ENCODE data around the gene TSNAXIP1.

The TSNAXIP1 gene, protein sequence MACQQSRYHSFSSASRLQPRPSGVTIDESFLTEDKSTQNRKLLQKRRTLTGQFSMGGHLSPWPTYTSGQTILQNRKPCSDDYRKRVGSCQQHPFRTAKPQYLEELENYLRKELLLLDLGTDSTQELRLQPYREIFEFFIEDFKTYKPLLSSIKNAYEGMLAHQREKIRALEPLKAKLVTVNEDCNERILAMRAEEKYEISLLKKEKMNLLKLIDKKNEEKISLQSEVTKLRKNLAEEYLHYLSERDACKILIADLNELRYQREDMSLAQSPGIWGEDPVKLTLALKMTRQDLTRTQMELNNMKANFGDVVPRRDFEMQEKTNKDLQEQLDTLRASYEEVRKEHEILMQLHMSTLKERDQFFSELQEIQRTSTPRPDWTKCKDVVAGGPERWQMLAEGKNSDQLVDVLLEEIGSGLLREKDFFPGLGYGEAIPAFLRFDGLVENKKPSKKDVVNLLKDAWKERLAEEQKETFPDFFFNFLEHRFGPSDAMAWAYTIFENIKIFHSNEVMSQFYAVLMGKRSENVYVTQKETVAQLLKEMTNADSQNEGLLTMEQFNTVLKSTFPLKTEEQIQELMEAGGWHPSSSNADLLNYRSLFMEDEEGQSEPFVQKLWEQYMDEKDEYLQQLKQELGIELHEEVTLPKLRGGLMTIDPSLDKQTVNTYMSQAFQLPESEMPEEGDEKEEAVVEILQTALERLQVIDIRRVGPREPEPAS
- 1.2 to 1.7 reads per million in 2 donors for total RNA-seq

DNA sequence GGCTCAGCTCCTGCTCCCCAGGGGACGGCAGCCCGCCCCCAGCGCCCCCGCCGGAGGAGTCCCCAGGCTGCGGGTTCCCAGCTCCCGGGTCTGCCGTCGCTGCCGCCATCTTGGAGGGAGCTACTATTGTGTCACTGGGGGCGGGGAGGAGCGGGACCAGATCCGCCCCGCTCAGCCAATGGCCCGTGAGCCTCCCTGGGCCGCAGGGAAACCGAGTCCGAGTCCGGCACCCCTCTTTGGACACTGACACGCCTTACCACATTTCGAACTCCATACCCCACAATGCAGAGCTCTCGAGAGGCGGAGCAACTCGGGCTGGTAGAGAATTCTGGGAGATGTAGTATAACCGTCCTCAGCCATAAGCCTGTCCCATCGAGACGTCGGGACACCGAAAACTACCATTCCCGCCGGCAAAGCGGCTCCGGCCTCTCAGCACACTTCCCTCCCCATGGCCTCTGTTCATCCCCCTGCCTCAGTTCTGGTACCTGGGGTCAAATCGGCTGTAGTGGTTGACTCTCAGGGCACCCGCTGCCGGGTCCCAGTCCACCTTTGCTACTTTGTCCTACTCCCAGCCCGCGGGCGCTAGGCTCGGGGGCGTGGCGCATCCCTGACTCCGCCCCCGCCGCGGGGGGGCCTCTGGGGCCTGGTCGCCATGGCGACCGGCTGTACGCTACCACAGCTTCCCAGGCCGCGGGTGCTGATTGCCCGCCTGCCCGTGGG, at the start of gene TSNAXIP1, which contains the start of gene RANBP10:
TSNAXIP1 (plus strand) TSS at position 462 of the 720 bp plus-strand sequence. CDS start 261 bp downstream, outside the sequence.
RANBP10 (minus strand) TSS at position 133 of the 720 bp plus-strand sequence; CDS start at position 109, 24 bp downstream.
- DNase-seq, result peak; percentile 85

DNA sequence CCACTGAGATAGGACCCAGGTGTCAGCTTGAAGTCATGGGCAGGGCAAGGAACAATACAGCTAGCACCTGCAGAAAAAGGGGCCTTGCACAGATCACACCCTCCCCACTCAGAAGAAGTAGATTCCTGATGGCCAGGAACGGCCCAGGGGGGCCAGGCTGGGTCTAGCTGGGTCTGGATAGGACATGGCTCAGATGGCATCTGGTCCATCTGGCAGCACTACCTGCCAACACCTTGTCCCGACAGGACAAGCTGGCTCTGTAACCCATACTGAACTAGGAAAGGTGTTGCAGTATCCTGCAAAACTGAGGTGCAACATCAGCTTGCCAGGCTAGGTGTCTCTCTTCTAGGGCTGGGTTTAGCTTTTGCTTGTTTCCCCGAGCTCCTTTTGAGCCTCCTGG, 48.7 kb upstream of the TSNAXIP1 start:
- DNase-seq, result no peak

DNA sequence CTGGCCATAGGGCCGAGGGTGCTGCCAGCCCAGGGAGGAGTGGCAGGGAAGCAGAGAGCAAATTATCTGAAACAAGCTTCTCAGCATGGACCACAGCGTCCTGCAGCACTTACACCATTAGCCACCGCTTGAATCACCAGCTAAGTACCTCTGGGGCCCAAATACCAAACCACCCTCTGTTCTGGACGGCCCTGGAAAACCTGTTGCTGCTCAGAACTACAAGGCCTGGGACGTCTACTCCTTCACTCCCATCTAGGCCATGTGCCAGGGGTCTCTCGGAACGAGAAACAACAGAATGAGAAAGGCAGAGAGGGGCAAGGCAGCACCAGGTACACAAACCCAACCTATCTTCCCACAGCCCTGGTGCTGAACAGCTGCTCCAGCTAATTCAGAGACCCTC, 47.7 kb upstream of the TSNAXIP1 start:
- no peak for DNase-seq

DNA sequence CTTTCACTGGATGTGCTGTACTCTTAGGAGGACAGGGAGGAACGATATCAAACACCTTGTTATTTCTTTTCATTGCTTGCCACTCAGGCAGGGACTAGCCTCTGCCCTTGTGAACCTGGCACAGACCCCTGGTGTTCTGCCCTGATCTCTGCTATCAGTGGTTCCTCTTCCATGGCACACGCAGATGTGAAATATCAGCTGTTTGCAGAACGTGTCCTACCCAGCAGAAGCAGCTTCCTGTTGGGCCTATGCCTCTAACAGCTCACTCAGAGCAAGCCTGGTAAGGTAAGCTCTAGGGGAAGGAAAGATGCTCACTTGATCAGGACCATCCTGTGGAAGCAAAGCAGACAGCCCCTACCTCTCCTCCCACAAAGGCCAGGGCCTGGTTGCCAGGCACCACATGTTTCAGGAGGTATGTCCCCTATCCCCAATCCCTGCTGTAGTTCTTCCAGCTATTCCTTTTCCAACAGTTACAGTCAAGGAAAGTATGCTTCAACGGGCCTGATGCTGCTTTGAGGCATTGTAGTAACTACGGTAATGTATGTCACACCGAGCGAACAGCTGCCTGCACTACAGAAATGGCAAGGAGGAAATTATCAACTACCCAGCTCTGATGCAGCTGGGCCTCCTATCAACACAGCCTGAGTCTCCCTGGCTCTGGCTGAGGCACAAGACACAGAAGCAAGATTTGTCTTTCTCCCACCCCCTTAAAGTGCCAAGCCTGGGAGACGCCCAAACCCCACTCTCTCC, 46.3 kb upstream of the TSNAXIP1 start:
- DNase-seq, result no peak

DNA sequence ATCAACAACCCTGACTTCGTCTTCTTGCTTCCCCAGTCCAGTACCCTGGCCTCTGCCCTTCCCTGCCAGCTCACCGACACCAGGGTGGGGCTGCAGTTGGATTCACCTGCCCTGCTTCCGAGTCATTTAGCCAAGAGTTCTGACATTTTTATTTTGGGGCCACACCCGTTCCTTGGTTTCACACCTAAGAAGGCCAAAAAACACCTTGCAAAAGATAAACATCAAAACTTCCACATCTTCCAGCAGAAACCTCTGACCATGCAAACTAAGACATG, 45.8 kb upstream of the TSNAXIP1 start:
- no peak for DNase-seq

DNA sequence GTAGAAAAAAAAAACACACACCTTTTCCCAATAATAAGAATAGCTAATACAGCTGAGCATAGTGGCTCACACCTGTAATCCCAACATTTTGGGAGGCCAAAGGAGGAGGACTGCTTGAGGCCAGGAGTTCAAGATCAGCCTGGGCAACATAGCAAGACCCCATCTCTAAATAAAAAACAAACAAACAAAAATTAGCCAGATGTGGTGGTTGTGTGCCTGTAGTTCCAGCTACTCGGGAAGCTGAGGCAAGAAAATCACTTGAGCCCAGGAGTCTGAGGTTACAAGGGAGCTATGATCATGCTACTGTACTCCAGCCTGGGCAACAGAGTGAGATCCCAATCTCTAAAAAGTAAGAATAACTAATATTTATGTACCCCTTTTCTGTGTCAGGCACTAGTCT, 44.8 kb upstream of the TSNAXIP1 start:
- no peak for DNase-seq

DNA sequence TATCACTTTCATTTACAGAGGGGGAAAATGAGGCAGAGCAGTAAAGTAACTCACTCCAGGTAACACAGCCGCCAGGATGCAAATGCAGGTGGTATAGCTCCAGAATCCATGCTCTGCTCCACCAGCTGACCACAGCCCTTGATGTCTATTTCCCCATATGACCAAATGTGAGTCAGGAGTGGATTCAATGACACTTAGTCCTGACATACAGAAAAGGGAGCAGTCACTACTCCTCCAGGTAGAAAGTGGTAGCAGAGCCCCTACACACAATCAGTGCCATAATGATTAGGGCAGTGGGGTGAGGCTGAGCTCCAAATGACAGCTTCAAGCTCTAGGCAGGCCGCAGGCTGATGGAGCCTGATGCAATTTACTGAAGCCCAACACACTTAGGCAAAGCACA, 44.3 kb upstream of the TSNAXIP1 start:
- no peak for DNase-seq

DNA sequence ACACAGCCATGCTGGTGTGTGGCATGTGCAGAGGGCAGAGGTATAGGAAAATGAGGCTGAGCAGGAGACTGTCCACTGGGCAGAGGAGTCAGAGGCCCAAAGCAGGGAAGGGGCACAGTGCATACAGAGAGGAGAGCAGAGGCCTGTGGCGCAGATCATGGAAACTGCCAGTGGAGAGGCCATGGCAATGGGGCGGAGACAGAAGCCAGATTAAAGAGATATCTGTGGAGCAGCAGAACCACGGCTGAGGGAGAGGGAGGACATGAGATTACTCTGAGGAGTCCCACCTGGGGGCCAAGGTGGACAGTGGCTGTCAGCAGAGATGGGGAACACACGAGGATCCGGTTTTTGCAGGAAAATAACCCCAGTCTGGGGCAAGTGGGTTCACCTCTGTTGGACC, 43.6 kb upstream of the TSNAXIP1 start:
- DNase-seq, result no peak

DNA sequence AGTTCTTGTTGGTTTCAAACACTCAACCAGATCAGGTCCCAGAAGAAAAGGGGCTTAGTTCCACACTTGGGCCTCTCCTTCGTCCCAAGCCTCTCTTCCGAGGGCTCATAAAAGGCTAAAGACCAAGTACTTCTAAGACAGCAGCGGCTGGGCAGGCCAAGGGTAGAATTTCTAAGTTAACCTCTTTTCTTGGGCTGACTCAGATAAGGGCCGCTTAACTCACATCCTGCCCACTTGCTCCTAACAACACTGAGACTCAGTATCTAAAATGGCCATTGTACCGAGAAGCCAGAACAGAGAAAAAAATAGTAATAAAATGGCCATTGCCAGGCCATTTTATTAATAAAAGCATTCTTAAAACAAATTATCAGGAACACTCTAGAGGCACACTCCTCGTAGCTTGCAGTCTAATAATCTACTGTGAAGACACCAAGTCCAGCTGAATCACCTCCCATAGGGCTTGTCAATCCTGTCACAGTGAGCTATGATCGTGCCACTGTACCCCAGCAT, 42.5 kb upstream of the TSNAXIP1 start:
- no peak for DNase-seq

DNA sequence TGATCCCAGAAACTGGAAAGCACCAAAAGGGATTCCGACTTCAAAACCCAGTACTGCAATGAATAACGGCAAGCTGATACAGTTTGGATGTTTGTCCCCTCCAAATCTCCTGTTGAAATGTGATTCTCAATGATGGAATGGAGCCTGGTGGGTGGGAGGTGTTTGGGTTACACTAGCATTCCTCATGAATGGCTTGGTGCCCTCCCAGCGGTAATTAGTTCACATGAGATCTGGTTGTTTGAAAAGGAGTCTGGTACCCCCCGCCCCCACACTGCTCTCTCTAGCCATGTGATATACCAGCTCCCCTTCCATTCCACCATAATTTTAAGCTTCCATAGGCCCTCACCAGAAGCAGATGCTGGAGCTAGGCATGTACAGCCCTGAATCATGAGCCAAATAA, 40.4 kb upstream of the TSNAXIP1 start:
- no peak for DNase-seq

DNA sequence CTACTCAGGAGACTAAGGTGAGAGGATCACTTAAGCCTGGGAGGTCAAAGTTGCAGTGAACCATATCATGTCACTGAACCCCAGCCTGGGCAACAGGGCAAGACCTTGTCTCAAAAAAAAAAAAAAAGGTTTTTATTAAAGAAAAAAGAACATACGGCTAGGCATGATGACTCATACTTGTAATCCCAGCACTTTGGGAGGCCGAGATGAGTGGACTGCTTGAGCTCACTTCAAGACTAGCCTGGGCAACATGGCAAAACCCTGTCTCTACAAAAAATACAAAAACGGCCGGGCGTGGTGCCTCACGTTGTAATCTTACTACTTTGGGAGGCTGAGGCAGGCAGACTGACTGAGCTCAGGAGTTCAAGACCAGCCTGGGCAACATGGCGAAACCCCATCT, 38.7 kb upstream of the TSNAXIP1 start:
- DNase-seq, result no peak

DNA sequence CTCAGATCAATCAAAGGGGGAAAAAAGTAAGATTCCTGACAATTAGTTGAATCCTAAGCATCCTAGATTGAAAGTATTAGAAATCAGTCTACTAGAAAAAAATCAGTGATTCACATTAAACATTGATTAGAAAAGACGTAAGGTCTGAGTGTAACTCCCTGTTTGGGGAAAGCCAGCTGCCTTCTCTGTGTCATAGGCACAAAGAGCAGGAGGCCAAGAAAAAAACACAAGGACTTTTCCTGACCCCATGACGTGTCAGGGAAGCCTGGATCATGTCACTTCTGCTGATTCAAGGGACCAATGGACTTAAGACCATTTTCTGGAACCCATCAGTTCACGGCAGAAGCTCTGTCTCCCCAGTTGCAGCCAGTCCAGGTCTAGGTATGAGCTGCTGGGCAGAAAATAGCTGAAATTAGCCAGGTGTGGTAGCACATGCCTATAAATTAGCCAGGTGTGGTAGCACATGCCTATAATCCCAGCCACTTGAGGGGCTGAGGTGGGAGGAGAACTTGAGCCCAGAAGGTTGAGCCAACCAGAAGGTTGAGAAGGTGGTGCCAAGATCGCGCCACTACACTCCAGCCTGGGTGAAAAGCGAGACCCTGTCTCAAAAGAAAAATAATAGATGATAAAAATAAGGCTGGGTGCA, 36.2 kb upstream of the TSNAXIP1 start:
- no peak for DNase-seq

DNA sequence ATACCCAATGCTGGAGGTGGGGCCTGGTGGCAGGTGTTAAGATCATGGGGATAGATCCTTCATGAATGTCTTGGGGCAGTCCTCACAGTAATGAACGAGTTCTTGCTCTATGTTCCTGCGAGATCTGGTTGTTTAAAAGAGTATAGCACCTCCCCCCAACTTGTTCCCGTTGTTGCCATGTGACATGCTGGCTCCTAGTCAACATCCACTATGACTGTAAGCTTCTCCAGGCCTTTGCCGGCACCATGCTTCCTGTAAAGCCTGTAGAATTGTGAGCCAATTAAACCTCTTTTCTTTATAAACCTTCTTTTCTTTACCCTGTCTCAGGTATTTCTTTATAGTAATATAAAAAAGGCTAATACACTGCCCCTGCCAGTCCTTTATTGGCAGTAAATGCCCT, 33.6 kb upstream of the TSNAXIP1 start:
- no peak for DNase-seq

DNA sequence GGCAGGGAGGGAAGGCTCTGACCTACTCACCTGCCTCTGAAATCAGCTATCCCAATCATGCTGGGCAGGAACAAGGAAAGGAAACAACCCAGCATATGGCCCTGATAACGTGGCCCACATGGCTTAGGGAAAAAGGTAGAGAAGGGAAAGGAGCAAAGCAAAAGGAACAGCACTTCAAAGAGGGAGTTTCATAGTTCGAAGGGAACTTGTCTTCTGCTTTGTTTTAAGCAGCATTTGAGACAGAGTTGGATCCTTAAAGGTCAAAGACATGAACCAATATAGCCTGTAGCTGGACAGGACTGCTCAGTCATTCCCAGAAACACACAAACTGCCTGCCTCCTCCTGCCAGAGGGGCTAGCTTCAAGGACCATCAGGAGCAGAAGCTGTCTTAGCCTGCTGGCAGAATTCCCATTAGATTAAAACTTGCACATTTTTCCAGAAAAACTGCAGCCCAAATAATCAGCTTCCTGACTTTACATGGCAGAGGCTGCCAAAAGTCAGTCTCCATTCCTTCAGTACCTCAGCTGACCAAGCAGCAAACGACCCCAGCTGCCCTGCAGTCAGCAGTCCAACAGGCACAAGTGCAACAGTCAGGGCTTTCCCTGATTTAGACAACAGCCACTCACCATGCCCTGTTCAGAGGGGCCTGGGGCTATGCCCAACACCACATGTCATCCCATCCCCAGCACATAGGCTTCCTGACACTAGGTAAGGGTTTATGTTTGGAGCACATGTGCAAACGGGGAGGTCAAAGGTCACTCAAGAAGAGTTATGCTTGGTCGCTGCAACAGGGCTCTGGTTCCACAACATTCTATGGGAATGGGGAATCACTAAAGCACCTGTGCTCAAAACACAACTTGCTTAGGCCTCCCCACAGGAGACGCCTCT, 32.9 kb upstream of the TSNAXIP1 start:
- DNase-seq, result no peak

DNA sequence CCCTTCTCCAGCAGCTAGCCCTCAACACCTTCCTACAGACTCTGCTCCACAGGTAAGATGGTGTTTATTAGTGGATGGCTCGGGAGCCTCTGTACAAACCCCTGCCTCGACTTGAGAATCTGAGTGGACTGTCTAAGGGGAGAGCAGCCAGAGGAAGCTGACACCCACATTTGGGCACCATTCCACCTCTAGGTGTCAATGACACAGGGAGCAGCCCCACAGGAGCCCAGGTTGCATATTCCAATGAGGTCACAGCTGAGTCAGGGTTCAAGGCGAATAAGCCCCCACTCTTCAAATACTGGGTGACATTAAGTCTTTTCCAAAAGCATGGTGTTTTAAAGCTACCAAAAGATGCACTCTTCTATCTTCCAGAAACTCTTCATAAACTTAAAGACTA, 32.2 kb upstream of the TSNAXIP1 start:
- DNase-seq, result no peak

DNA sequence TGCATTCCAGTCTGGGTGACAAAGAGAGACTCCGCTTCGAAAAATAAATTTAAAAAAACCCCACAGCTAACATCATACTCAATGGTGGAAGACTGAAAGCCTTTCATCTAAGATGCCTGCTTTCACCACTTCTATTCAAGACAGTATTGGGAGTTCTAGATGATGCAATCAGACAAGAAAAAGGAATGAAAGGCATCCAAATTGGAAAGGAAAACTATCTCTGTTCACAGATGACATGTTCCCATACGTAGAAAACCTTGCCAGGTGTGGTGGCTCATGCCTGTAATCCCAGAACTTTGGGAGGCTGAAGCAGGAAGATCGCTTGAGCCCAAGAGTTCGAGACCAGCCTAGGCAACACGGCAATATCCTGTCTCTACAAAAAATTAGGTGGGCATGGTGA, 31.4 kb upstream of the TSNAXIP1 start:
- no peak for DNase-seq

DNA sequence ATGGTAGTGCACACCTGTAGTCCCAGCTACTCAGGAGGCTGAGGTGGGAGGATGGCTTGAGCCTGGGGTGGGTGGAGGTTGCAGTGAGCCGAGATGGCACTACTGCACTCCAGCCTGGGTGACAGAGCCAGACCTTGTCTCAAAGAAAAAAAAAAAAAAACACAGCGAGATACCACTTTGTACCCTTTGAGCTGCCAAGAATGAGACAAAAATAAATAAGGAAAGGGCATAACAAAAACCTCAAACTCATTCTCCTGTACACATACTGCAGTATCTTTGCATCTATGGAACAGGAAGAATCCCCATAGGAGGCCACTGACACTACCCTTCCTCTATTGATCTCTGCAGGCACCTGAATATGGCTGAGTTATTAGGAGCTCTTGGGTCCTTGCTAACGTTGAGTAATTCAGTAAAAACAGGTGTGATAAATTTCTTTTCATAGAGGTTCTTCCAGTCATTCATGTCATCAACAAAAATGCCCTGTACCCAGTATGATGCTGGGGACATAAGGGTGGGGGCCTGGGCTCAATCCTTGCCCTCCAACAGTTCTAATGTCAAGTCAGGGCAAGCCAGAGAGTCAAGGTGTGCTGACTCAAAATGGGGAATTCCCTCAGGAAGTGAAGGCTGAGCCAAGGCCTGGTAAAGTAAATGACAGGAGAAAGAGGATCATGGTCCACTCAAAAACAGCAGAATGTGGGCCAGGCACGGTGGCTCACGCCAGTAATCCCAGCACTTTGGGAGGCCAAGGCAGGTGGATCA, 27.3 kb upstream of the TSNAXIP1 start:
- DNase-seq, result no peak

DNA sequence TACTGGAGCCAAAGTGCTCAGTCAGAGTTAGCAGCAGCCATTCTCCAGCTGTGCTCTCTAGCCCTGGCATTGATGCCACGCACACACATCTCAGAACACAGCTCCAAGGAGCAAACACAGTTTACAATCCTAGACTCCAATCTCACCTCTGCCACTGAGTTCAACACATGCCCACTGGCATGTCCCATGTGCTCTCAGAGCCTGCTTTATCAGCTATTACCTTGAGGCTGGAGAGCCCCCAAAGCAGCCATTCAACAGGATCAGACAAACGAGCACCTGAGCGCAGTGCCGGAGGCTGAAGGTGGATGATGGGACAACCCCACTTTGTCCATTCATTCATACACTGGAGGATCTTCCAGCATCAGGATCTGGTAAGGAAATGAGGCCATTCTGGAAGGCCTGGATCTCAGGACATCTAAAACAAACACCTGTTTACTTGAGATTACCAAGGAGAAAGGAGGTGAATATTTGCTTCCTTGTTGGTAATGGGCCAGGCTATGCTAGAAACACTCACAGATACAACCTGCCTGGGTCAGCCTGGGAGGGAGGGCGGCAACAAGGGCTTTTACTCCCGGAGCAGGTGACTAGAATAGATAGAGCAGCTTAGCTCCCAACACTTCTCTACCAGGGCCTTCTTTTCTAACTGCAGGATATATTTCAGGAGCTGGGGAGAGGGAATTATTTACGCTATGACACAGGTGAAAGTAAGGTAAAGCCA, 25.7 kb upstream of the TSNAXIP1 start:
- no peak for DNase-seq

DNA sequence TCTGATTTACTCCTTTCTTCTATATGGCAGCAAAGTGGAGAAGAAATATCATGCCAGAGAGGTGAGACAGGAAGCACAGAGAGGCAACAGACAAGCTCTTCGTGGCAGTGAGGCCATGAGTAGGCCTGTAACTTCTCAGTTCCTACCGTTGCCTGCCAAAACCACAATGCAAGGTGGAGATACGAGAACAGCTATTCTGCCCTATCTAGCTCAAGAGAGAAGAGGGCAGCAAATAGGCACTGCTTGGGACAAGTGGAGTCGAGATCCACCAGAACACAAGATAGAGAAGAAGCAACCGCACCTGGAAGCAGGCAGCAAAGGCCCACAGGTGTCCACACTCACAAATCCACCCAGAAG, 25.1 kb upstream of the TSNAXIP1 start:
- no peak for DNase-seq
